ENCODE measurements around the gene OBP2B. TPM values are rescaled to one million over a fixed set of nuclear protein-coding genes. Genes with fewer than 3 reads are reported as not detected.
"Not testable (repeated sequence)": the region's sequence is repeated elsewhere in the genome, so short reads cannot be mapped to it uniquely, and the experiment has no call there.

OBP2B gene
- total RNA-seq, 1 experiment from 2014 or later, result not detected

- H3K36me3 ChIP-seq (ENCODE audit: control insufficient read depth, insufficient read depth, low read length); BruUV-seq (replicated peaks); H3K9me3 ChIP-seq (ENCODE audit: control insufficient read depth, insufficient read depth, low read depth, low read length); POLR2A ChIA-PET; H3K27me3 ChIP-seq (ENCODE audit: control insufficient read depth, insufficient read depth, low read length); CTCF ChIA-PET; intact Hi-C loops (cut with micrococcal nuclease; ENCODE audit: unreplicated experiment); H3K27ac ChIP-seq (ENCODE audit: low read length); ATAC-seq; DNase-seq (ENCODE audit: low read depth, low spot score); H3K4me3 ChIP-seq (ENCODE audit: low read depth in 2 of 2, low read length in 2 of 2); in situ Hi-C loops (cut with HindIII; ENCODE audit: low pct_unique_long_range_greater_than_20kb, low sequenced_read_pairs); H3K4me1 ChIP-seq (ENCODE audit: control insufficient read depth, insufficient read depth, low read length): not testable (repeated sequence)
Measured at GRCh38 chr9:133221994-133222393, 12.9 kb upstream of the OBP2B start.

DNA sequence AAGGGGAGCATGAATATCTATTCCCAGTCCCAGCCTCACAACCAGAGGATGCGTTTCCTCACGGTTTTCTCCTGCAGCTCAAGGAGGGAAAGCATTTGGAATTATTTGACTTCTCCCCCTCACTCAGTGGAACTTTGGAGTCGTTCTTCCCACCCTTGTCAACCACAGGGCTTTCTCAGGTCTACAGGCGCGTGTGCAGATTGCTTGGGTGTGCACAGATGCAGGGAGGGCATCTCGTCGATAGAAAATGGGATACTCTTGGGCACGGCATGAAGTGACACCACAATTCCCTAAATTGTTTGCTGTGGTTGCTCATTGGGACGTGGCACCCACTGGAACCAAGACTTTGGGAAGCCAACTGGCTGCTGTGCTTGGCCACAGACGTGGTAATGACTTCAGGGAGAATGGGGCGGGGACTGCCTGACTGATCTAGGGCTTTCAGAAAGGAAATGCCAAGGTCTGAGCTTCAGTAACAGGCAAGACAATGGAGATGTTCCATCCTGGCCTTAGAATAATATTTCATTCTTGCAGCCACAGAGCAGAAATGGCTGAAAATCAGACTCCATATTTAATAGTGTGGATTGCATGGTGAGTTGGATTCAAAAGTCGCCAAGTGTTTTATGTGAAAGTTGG, 12.2 kb upstream of the OBP2B start:
- DNase-seq (ENCODE audit: low read depth, low spot score), result no peak
- no peak for ATAC-seq
- H3K27me3 ChIP-seq (ENCODE audit: control insufficient read depth, insufficient read depth, low read length), result peaks cover 4% of the 10 kb centered on the region; the same call in 1 of the 2 replicates
- H3K27ac ChIP-seq (ENCODE audit: low read length), result no peak overlapping the region
- ChIA-PET CTCF (no interaction called here), POLR2A (no interaction called here)
- in situ Hi-C loops (cut with HindIII; ENCODE audit: low pct_unique_long_range_greater_than_20kb, low sequenced_read_pairs) (no loop called here), intact Hi-C loops (cut with micrococcal nuclease; ENCODE audit: unreplicated experiment) (no loop called here)
- no peaks in the 10 kb centered on the region for H3K9me3 ChIP-seq (ENCODE audit: control insufficient read depth, insufficient read depth, low read depth, low read length)
- no peak overlapping the region for H3K4me3 ChIP-seq (ENCODE audit: low read depth in 2 of 2, low read length in 2 of 2)
- no peak for TF ChIP-seq POLR2AphosphoS5 (IDR thresholded peaks at IDR 0.05; ENCODE audit: low read depth, low read length)
- no peak for TF ChIP-seq SIN3A (IDR thresholded peaks at IDR 0.05; ENCODE audit: borderline replicate concordance, insufficient read depth, low read depth, low read length)
- no peak for TF ChIP-seq REST (IDR thresholded peaks at IDR 0.05; ENCODE audit: insufficient read depth in 1 of 2, low read depth in 2 of 2, low read length in 1 of 2)
- TF ChIP-seq TCF7L2 (IDR thresholded peaks at IDR 0.05; ENCODE audit: low read depth, low read length), result no peak
- TF ChIP-seq, protein P1, sequence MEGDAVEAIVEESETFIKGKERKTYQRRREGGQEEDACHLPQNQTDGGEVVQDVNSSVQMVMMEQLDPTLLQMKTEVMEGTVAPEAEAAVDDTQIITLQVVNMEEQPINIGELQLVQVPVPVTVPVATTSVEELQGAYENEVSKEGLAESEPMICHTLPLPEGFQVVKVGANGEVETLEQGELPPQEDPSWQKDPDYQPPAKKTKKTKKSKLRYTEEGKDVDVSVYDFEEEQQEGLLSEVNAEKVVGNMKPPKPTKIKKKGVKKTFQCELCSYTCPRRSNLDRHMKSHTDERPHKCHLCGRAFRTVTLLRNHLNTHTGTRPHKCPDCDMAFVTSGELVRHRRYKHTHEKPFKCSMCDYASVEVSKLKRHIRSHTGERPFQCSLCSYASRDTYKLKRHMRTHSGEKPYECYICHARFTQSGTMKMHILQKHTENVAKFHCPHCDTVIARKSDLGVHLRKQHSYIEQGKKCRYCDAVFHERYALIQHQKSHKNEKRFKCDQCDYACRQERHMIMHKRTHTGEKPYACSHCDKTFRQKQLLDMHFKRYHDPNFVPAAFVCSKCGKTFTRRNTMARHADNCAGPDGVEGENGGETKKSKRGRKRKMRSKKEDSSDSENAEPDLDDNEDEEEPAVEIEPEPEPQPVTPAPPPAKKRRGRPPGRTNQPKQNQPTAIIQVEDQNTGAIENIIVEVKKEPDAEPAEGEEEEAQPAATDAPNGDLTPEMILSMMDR (IDR thresholded peaks at IDR 0.05), result no peak
- H3K36me3 ChIP-seq (ENCODE audit: control insufficient read depth, insufficient read depth, low read length), result no peaks in the 10 kb centered on the region
- H3K4me1 ChIP-seq (ENCODE audit: control insufficient read depth, insufficient read depth, low read length), result no peaks in the 10 kb centered on the region
- no TSS peak for BruUV-seq (replicated peaks)

- H3K27ac ChIP-seq (ENCODE audit: low read length); H3K4me1 ChIP-seq (ENCODE audit: control insufficient read depth, insufficient read depth, low read length); POLR2A ChIA-PET; H3K9me3 ChIP-seq (ENCODE audit: control insufficient read depth, insufficient read depth, low read depth, low read length); H3K4me3 ChIP-seq (ENCODE audit: low read depth in 2 of 2, low read length in 2 of 2); DNase-seq (ENCODE audit: low read depth, low spot score); H3K36me3 ChIP-seq (ENCODE audit: control insufficient read depth, insufficient read depth, low read length); BruUV-seq (replicated peaks); ATAC-seq; H3K27me3 ChIP-seq (ENCODE audit: control insufficient read depth, insufficient read depth, low read length); in situ Hi-C loops (cut with HindIII; ENCODE audit: low pct_unique_long_range_greater_than_20kb, low sequenced_read_pairs); intact Hi-C loops (cut with micrococcal nuclease; ENCODE audit: unreplicated experiment); CTCF ChIA-PET: not testable (repeated sequence)
Measured at GRCh38 chr9:133218049-133218975, 9.3 kb upstream of the OBP2B start.

DNA sequence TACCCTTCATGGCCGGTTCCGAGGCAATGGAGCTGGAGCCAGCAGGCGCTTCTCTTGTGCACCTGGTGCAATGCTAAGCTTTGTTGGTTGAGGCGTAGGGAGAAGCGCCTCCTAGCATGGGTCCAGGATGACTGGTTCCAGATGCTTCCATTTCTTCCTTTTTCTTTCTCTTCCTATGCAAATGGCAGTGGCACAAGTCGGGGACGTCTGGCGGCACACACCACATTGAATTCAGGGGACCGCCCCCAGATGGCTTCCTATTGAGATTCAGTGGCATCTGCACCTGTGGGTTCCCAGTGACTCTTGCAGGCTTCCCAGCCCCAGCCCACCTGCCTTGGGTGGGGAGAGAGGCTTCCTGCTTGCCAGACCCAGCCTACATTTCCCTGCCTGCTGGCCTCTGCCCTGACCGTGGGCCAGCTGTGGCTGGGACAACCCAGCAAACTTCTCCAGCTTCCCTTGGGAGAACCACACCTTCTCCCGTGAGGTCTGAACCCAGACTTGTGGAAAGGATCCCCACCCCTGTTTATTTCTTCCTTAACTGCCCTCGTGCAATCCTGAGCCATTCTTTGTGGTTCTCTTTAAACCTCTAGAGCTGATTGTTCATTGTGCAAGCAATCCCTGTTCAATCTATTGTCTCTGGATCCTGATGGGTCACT, 8.4 kb upstream of the OBP2B start:
- in situ Hi-C loops (cut with HindIII; ENCODE audit: low pct_unique_long_range_greater_than_20kb, low sequenced_read_pairs), result not testable (repeated sequence)

GRCh38 chr9:133214276-133214675, 5.2 kb upstream of the OBP2B start:
- BruUV-seq (replicated peaks); H3K4me3 ChIP-seq (ENCODE audit: low read depth in 2 of 2, low read length in 2 of 2); in situ Hi-C loops (cut with HindIII; ENCODE audit: low pct_unique_long_range_greater_than_20kb, low sequenced_read_pairs); ATAC-seq; H3K9me3 ChIP-seq (ENCODE audit: control insufficient read depth, insufficient read depth, low read depth, low read length); H3K27me3 ChIP-seq (ENCODE audit: control insufficient read depth, insufficient read depth, low read length); POLR2A ChIA-PET; intact Hi-C loops (cut with micrococcal nuclease; ENCODE audit: unreplicated experiment); H3K4me1 ChIP-seq (ENCODE audit: control insufficient read depth, insufficient read depth, low read length); H3K27ac ChIP-seq (ENCODE audit: low read length); DNase-seq (ENCODE audit: low read depth, low spot score); H3K36me3 ChIP-seq (ENCODE audit: control insufficient read depth, insufficient read depth, low read length); CTCF ChIA-PET: not testable (repeated sequence)

More for the DNA sequence above, 8.4 kb upstream of the OBP2B start:
- CTCF ChIA-PET; POLR2A ChIA-PET; H3K27ac ChIP-seq (ENCODE audit: low read length); H3K9me3 ChIP-seq (ENCODE audit: control insufficient read depth, insufficient read depth, low read depth, low read length); H3K4me3 ChIP-seq (ENCODE audit: low read depth in 2 of 2, low read length in 2 of 2); DNase-seq (ENCODE audit: low read depth, low spot score); H3K27me3 ChIP-seq (ENCODE audit: control insufficient read depth, insufficient read depth, low read length); H3K4me1 ChIP-seq (ENCODE audit: control insufficient read depth, insufficient read depth, low read length); BruUV-seq (replicated peaks); H3K36me3 ChIP-seq (ENCODE audit: control insufficient read depth, insufficient read depth, low read length); ATAC-seq; intact Hi-C loops (cut with micrococcal nuclease; ENCODE audit: unreplicated experiment): not testable (repeated sequence)

All from Panc1 (cell line).